GM12878 (cell line): Measurements from ENCODE around the gene LGI2. TPM values are rescaled to one million over a fixed set of nuclear protein-coding genes. Genes with fewer than 3 reads are reported as not detected.

ENCODE experiments used
- ATAC-seq: fragments of 200-7000 bp; cut with Tn5 transposase; 3 replicates; pipeline ENCODE4 v1.9.1; 2020; ENCODE audit warnings: mild to moderate bottlenecking, moderate library complexity
- BruUV-seq: library from RNA; stranded (reverse); fragments of 400-500 nt; replicated peaks from 2 replicates; lab custom pipeline; 2021; lab: Mats Ljungman, UMichigan
- CTCF ChIA-PET: fragments of 300-600 bp; sonication (Branson Sonifier 250); formaldehyde crosslinking; extraction: SDS; loops from one replicate; lab custom pipeline; 2021; ENCODE audit warnings: inconsistent platforms; lab: Yijun Ruan, JAX
- POLR2A ChIA-PET: fragments of 350-600 bp; formaldehyde crosslinking; extraction: SDS; loops from one replicate; lab custom pipeline; 2021; ENCODE audit warnings: inconsistent platforms; lab: Charles Lee
- RAD21 ChIA-PET: fragments of 300-600 bp; sonication (Branson Sonifier 250); formaldehyde crosslinking; loops from one replicate; lab custom pipeline; 2023; ENCODE audit warnings: antibody characterized with exemption; ENCODE audit not compliant: unreplicated experiment; lab: Charles Lee
- SMC1A ChIA-PET: fragments of 300-600 bp; sonication (Branson Sonifier 250); formaldehyde crosslinking; loops from one replicate; lab custom pipeline; 2023; ENCODE audit not compliant: unreplicated experiment, uncharacterized antibody; lab: Charles Lee
- DNase-seq: peaks from one replicate; pipeline ENCODE4 v3.0.0-alpha.2; 2011; ENCODE audit warnings: low read depth, low spot score
- FAIRE-seq: peaks from 3 replicates; lab custom pipeline; 2011; peaks lifted over from hg19 to GRCh38; lab: Jason Lieb, UNC
- H2AFZ ChIP-seq: 2 replicates; pipeline ENCODE4 v1.6.0; 2011; ENCODE audit warnings: low read depth, low read length, control low read depth; ENCODE audit not compliant: control insufficient read depth
- H3K27ac ChIP-seq: 2 replicates; pipeline ENCODE4 v1.5.1; 2011; ENCODE audit warnings: control low read depth; ENCODE audit not compliant: control insufficient read depth, insufficient read depth
- H3K27me3 ChIP-seq, 2 experiments: replicated peaks in 1 of 2; 2 replicates each; pipeline versions ENCODE4 v1.6.0 to v1.6.1; 2011; ENCODE audit warnings: low read length in 1 of 2; ENCODE audit not compliant: control insufficient read depth in 2 of 2, insufficient read depth in 2 of 2
- H3K36me3 ChIP-seq, 2 experiments: 2 replicates each; pipeline ENCODE4 v1.5.1; 2011; ENCODE audit warnings: low read length in 1 of 2; ENCODE audit not compliant: control insufficient read depth in 2 of 2, insufficient read depth in 2 of 2
- H3K4me1 ChIP-seq: 2 replicates; pipeline ENCODE4 v1.6.1; 2011; ENCODE audit warnings: mild to moderate bottlenecking, low read length, moderate library complexity, mixed read lengths; ENCODE audit not compliant: control insufficient read depth, insufficient read depth
- H3K4me2 ChIP-seq: 2 replicates; pipeline ENCODE4 v1.6.0; 2011; ENCODE audit warnings: control low read depth; ENCODE audit not compliant: control insufficient read depth, insufficient read depth
- H3K4me3 ChIP-seq: fragments of 200-600 bp; sonication (generic); 2 replicates; pipeline ENCODE4 v1.5.1; 2016
- H3K79me2 ChIP-seq: 2 replicates; pipeline ENCODE4 v1.6.0; 2011; ENCODE audit warnings: low read length; ENCODE audit not compliant: control insufficient read depth, insufficient read depth
- H3K9ac ChIP-seq: 2 replicates; pipeline ENCODE4 v1.8.0; 2011; ENCODE audit warnings: low read length, control low read depth, mixed read lengths; ENCODE audit not compliant: control insufficient read depth, insufficient read depth
- H3K9me3 ChIP-seq: replicated peaks from 3 replicates; pipeline ENCODE4 v1.5.1; 2011; ENCODE audit warnings: mild to moderate bottlenecking, low read length; ENCODE audit not compliant: control insufficient read depth, insufficient read depth
- H4K20me1 ChIP-seq: 2 replicates; pipeline ENCODE4 v1.6.0; 2011; ENCODE audit not compliant: control insufficient read depth, insufficient read depth
- BACH1 ChIP-seq: fragments of 450-650 bp; IDR thresholded peaks from 2 replicates; pipeline ENCODE4 v1.6.1; 2017; ENCODE audit warnings: mild to moderate bottlenecking, borderline replicate concordance
- BRCA1 ChIP-seq: IDR thresholded peaks from 2 replicates; pipeline ENCODE4 v1.6.1; 2011; ENCODE audit warnings: low read depth, low read length, improper control_type of control experiment
- E2F8 ChIP-seq: fragments of 450-650 bp; IDR thresholded peaks from 2 replicates; pipeline ENCODE4 v1.6.1; 2018; ENCODE audit warnings: mild to moderate bottlenecking, low read depth, moderate library complexity; ENCODE audit not compliant: partially characterized antibody
- EGR1 ChIP-seq, 2 experiments: IDR thresholded peaks; 1 replicate in 1 of 2; 2 replicates in 1 of 2; pipeline ENCODE4 v1.6.1; 2011 to 2012; ENCODE audit warnings: low read depth in 2 of 2, low read length in 2 of 2, borderline replicate concordance in 1 of 2, mild to moderate bottlenecking in 1 of 2, moderate library complexity in 1 of 2
- NFXL1 ChIP-seq: fragments of 450-650 bp; IDR thresholded peaks from 2 replicates; pipeline ENCODE4 v1.6.1; 2017; ENCODE audit warnings: antibody characterized with exemption, mild to moderate bottlenecking, borderline replicate concordance
- NR2F1 ChIP-seq: fragments of 450-650 bp; conservative IDR thresholded peaks from 2 replicates; pipeline ENCODE4 v1.6.1; 2017; ENCODE audit warnings: mild to moderate bottlenecking
- PAX8 ChIP-seq: fragments of 450-650 bp; IDR thresholded peaks from 2 replicates; pipeline ENCODE4 v1.6.1; 2017; ENCODE audit warnings: mild to moderate bottlenecking, moderate library complexity
- RFX5 ChIP-seq: IDR thresholded peaks from 2 replicates; pipeline ENCODE4 v1.6.1; 2011; ENCODE audit warnings: low read depth, low read length, improper control_type of control experiment
- SIN3A ChIP-seq: IDR thresholded peaks from 2 replicates; pipeline ENCODE4 v1.6.1; 2012; ENCODE audit warnings: low read depth, low read length, improper control_type of control experiment
- SMAD5 ChIP-seq: IDR thresholded peaks from 2 replicates; pipeline ENCODE4 v1.6.1; 2016; ENCODE audit warnings: antibody characterized with exemption, low read depth
- TAF1 ChIP-seq: IDR thresholded peaks from 2 replicates; pipeline ENCODE4 v1.6.1; 2011; ENCODE audit warnings: mild to moderate bottlenecking, low read depth, low read length, borderline replicate concordance
- TARDBP ChIP-seq: IDR thresholded peaks from 2 replicates; pipeline ENCODE4 v1.6.1; 2016; ENCODE audit warnings: borderline replicate concordance
- TCF7 ChIP-seq: IDR thresholded peaks from 2 replicates; pipeline ENCODE4 v1.6.1; 2014; ENCODE audit warnings: antibody characterized with exemption, borderline replicate concordance
- YY1 ChIP-seq: IDR thresholded peaks from 2 replicates; pipeline ENCODE4 v1.6.1; 2011; ENCODE audit warnings: low read depth, mild to moderate bottlenecking, low read length
- ZNF592 ChIP-seq: fragments of 450-650 bp; IDR thresholded peaks from 2 replicates; pipeline ENCODE4 v1.6.1; 2017; ENCODE audit warnings: mild to moderate bottlenecking, moderate library complexity
- ZNF687 ChIP-seq: fragments of 450-650 bp; IDR thresholded peaks from 2 replicates; pipeline ENCODE4 v1.6.1; 2017; ENCODE audit warnings: mild to moderate bottlenecking, moderate library complexity
- WGBS: methylation state at CpG from one replicate; pipeline ENCODE4 v1.1.6; 2016; ENCODE audit warnings: low lambda C conversion rate; ENCODE audit not compliant: insufficient replicate concordance, insufficient coverage; ENCODE audit errors: missing lambda C conversion rate; 5-methylcytosine and 5-hydroxymethylcytosine counted together
- in situ Hi-C: fragments of 300-500 bp; cut with MboI; formaldehyde crosslinking; loops from 9 replicates; pipeline ENCODE4 v1.14.3; 2018; ENCODE audit warnings: mixed read lengths
- intact Hi-C: fragments of 100-400 bp; cut with micrococcal nuclease; formaldehyde crosslinking; loops from one replicate; pipeline ENCODE4 v1.14.2; 2022; ENCODE audit not compliant: unreplicated experiment
- polyA plus RNA-seq, 11 experiments: library from polyadenylated mRNA; depleted of rRNA in 4 of 11; unstranded in 6 of 11; stranded (reverse) in 5 of 11; fragments of >200 nt; fragmentation: Nextera tagmentation in 4 of 11; fragmentation: Illumina TruSeq in 1 of 11; extraction: Ambion mirVana in 4 of 11; extraction: Trizol in 1 of 11; gene quantifications; 1 replicate in 1 of 11; 2 replicates in 10 of 11; pipeline versions ENCODE4 v1.2.1 to v1.2.3, GENCODE V29; 2011 to 2016; ENCODE audit warnings: inconsistent platforms in 2 of 11, missing spikeins in 2 of 11, low read depth in 1 of 11
- total RNA-seq, 4 experiments: library from RNA; depleted of rRNA in 3 of 4; stranded (reverse); fragments of >200 nt in 3 of 4; fragmentation: Illumina TruSeq in 1 of 4; extraction: Trizol in 1 of 4; gene quantifications; 2 replicates each; pipeline versions ENCODE4 v1.2.1 to v1.2.3, GENCODE V29; 2013 to 2021

LGI2 gene
- total and polyA plus RNA-seq, 10 of the 15 experiments (the other 5 are each of a cell fraction or from before 2014, with no cell fraction given) = not detected

- no peaks in the 10 kb centered on the region for H4K20me1 ChIP-seq
- in situ Hi-C loops (no loop called here), intact Hi-C loops (no loop called here)
- FAIRE-seq = no peak
- no peak for ATAC-seq
- no peak overlapping the region for H3K4me2 ChIP-seq
- ChIA-PET RAD21 (no interaction called here), SMC1A (no interaction called here), POLR2A (no interaction called here), CTCF (interaction anchor here (2.3 kb wide), 1 partner anchor 22 kb away, joined by 9 read pairs; no protein-coding TSS in a partner anchor)
- no peak overlapping the region for H3K27ac ChIP-seq
- H3K36me3 ChIP-seq = no peaks in the 10 kb centered on the region
- H3K4me1 ChIP-seq = no peaks in the 10 kb centered on the region
- WGBS = 3% methylated on average over 2 of the region's 2 CpGs
- no peak for DNase-seq
- no peaks in the 10 kb centered on the region; the same call in 2 of the 3 replicates for H3K9me3 ChIP-seq
- no peaks in the 10 kb centered on the region for H3K27me3 ChIP-seq
- BruUV-seq = no TSS peak
- H3K79me2 ChIP-seq = no peaks in the 10 kb centered on the region
- H2AFZ ChIP-seq = no peak overlapping the region
- H3K4me3 ChIP-seq = no peak overlapping the region
- H3K9ac ChIP-seq = no peak overlapping the region
- TF ChIP-seq NFXL1 (no peak), EGR1 (IDR thresholded peaks at IDR 0.05; ENCODE audit: borderline replicate concordance in 1 of 2, low read depth in 2 of 2, low read length in 2 of 2) (no peak), TAF1 (no peak), SIN3A (no peak), BACH1 (no peak), E2F8 (no peak), ZNF592 (no peak), ZNF687 (no peak), TCF7 (no peak), RFX5 (no peak), NR2F1 (no peak), PAX8 (no peak), SMAD5 (no peak), YY1 (no peak), BRCA1 (no peak), TARDBP (no peak)
Observed at GRCh38 chr4:24957886-24958285, 72.9 kb downstream of the LGI2 start.
